Colonic mucosa (tissue), 4 donors: ENCODE measurements around the gene MAG. TPM values are rescaled to one million over a fixed set of nuclear protein-coding genes. Genes with fewer than 3 reads are reported as not detected.

Experiments
- DNase-seq: peaks from one replicate; pipeline ENCODE4 v3.0.0-alpha.2; 2020
- H3K27ac ChIP-seq: fragments of 200-600 bp; one replicate; pipeline ENCODE4 v1.8.0; 2021
- H3K27me3 ChIP-seq: fragments of 200-600 bp; one replicate; pipeline ENCODE4 v1.8.0; 2021
- H3K36me3 ChIP-seq: fragments of 200-600 bp; one replicate; pipeline ENCODE4 v1.8.0; 2021
- H3K4me1 ChIP-seq: fragments of 200-600 bp; one replicate; pipeline ENCODE4 v1.8.0; 2021; ENCODE audit warnings: mild to moderate bottlenecking
- H3K4me3 ChIP-seq: fragments of 200-600 bp; one replicate; pipeline ENCODE4 v1.8.0; 2021
- H3K9ac ChIP-seq, 2 donors: one replicate each; pipeline ENCODE4 v1.7.0; 2013; ENCODE audit warnings: control low read depth in 2 of 2, low read depth in 2 of 2, low read length in 2 of 2
- H3K9me3 ChIP-seq: fragments of 200-600 bp; one replicate; pipeline ENCODE4 v1.8.0; 2021
- intact Hi-C: fragments of 100-400 bp; cut with DNase I; formaldehyde crosslinking; loops from one replicate; pipeline ENCODE4 v1.14.1; 2022
- total RNA-seq, 2 donors: library from RNA; stranded (reverse); fragmentation: NEBNext Ultra II Directional in 1 of 2; extraction: Animal tissue kit (Norgen Biotek cat#: 25700) in 1 of 2; gene quantifications; one replicate each; pipeline ENCODE4 v1.2.1, GENCODE V29; 2021
- TF ChIP-seq, protein P1 (sequence below): fragments of 200-600 bp; IDR thresholded peaks from one replicate; pipeline ENCODE4 v1.8.0; 2022; ENCODE audit warnings: antibody characterized with exemption, mild to moderate bottlenecking
- donor health status: healthy.
- donor health status: DM: no; HTN: no; CAD: no.
- donor health status: DM: no; HTN: no; CAD: no.

MAG gene
- total RNA-seq, 2 donors from 2014 or later, result not detected

DNA sequence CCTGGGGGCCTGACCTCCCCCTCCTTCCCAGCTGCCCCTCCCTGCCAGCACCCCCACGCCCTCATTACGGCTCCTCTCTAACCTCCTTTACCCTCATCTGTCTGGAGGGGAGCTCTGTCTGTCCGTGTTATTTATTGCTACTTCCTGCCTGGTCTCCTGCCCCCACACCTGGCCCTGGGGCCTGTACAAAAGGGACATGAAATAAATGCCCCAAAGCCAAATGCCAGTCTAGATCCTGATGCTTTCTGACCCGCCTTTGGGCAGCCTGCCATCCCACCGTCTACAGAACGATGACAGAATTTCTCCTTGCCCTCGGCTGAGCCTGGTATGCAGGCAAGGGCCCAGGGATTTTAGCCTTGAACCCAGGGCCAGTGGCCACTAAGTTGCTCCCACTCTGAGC, 21.6 kb downstream of the MAG start:
- H3K27ac ChIP-seq, result no peak overlapping the region
- no peaks in the 10 kb centered on the region for H3K4me1 ChIP-seq
- no peaks in the 10 kb centered on the region for H3K36me3 ChIP-seq
- TF ChIP-seq, protein P1, sequence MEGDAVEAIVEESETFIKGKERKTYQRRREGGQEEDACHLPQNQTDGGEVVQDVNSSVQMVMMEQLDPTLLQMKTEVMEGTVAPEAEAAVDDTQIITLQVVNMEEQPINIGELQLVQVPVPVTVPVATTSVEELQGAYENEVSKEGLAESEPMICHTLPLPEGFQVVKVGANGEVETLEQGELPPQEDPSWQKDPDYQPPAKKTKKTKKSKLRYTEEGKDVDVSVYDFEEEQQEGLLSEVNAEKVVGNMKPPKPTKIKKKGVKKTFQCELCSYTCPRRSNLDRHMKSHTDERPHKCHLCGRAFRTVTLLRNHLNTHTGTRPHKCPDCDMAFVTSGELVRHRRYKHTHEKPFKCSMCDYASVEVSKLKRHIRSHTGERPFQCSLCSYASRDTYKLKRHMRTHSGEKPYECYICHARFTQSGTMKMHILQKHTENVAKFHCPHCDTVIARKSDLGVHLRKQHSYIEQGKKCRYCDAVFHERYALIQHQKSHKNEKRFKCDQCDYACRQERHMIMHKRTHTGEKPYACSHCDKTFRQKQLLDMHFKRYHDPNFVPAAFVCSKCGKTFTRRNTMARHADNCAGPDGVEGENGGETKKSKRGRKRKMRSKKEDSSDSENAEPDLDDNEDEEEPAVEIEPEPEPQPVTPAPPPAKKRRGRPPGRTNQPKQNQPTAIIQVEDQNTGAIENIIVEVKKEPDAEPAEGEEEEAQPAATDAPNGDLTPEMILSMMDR, result no peak
- no peak for DNase-seq
- H3K4me3 ChIP-seq, result no peak overlapping the region
- no peaks in the 10 kb centered on the region for H3K27me3 ChIP-seq
- intact Hi-C loops, result no loop called here
- H3K9me3 ChIP-seq, result no peaks in the 10 kb centered on the region
- H3K9ac ChIP-seq, result no peak overlapping the region

DNA sequence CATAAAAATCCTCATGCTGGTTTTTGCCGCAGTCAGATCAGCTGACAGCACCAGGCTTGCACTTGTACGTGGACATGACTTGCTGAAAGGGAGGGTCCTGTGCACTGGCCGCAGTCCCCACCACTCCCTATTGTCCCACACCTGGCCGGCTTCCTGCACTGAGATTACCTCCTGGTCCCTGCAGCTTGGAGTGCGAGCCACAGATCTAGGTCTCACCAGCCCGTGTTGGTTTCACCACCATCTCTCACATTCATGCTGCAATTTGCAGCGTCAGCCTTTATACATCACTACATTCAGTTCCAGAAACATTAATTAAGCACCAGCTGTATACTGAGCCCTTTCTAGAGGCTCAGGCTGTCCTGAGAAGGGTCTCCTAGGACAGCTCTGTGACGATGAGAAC, 22.1 kb downstream of the MAG start:
- intact Hi-C loops, result no loop called here
- no peaks in the 10 kb centered on the region for H3K9me3 ChIP-seq
- no peak overlapping the region for H3K9ac ChIP-seq
- TF ChIP-seq, protein P1, result no peak
- H3K27me3 ChIP-seq, result no peaks in the 10 kb centered on the region
- H3K36me3 ChIP-seq, result no peaks in the 10 kb centered on the region
- H3K4me3 ChIP-seq, result no peak overlapping the region
- no peak for DNase-seq
- no peak overlapping the region for H3K27ac ChIP-seq
- H3K4me1 ChIP-seq, result no peaks in the 10 kb centered on the region

DNA sequence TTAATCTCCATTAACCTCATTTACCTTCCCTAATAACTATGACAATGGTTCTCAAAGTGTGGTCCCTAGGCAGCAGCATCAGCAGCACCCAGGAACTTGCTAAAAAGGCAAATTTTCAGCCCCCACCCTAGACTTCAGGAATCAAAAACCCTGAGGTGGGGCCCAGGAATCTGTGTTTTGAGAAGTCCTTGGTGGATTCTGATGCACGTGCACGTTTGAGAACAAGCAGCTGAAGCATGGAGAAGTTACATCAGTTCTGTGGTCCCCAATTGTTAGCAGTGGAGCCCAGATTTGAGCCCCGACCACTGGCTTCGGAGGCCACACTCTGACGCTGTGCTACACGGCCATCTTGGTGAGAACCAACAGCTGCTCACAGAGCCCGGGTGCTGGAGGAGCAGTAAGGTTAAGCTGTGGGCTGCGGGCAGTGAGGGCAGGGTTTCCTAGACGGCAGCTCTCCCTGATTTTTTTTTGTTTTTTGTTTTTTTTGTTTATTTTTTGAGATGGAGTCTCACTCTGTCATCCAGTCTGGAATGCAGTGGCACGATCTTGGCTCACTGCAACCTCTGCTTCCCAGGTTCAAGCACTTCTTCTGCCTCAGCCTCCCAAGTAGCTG, 23.0 kb downstream of the MAG start:
- H3K36me3 ChIP-seq, result no peaks in the 10 kb centered on the region
- H3K4me1 ChIP-seq, result no peaks in the 10 kb centered on the region
- intact Hi-C loops, result no loop called here
- no peaks in the 10 kb centered on the region for H3K27me3 ChIP-seq
- no peak overlapping the region for H3K27ac ChIP-seq
- H3K9ac ChIP-seq, result no peak overlapping the region
- TF ChIP-seq, protein P1, result no peak
- no peak overlapping the region for H3K4me3 ChIP-seq
- DNase-seq, result no peak
- no peaks in the 10 kb centered on the region for H3K9me3 ChIP-seq

DNA sequence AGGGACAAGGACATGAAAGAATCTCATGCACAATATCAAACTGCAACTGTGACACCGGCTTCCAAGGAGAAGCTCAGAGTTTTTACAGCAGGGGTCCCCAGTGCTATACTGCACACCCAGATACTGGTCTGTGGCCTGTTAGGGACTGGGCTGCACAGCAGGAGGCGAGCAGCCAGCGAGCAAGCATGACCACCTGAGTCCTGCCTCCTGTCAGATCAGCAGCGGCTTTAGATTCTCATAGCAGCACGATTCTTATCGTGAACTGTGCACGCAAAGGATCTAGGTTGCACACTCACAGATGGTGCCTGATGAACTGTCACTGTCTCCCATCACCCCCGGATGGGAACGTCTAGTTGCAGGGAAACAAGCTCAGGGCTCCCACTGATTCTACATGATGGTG, 23.9 kb downstream of the MAG start:
- H3K4me3 ChIP-seq, result no peak overlapping the region
- TF ChIP-seq, protein P1, result no peak
- H3K36me3 ChIP-seq, result no peaks in the 10 kb centered on the region
- H3K27me3 ChIP-seq, result no peaks in the 10 kb centered on the region
- H3K27ac ChIP-seq, result no peak overlapping the region
- no peaks in the 10 kb centered on the region for H3K4me1 ChIP-seq
- DNase-seq, result no peak
- no peaks in the 10 kb centered on the region for H3K9me3 ChIP-seq
- H3K9ac ChIP-seq, result no peak overlapping the region
- intact Hi-C loops, result no loop called here

DNA sequence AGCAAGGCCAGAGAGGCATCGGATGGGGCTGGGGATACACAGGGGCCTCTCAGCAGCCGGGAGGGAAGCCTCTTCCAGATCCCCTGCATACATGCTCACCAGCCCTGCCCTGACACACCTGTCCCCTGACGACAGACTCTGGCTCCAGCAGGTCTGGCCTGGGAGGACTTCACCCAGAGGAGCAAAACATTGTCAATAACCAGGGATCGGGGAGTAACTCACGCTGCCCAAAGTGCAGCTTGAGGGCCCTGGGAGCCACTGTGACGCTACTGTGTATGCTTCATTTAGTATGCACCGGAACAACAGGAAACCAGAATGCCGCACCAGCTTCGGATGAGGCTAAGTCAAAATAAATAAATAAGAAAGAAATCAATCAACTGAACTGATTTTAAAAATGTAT, 24.6 kb downstream of the MAG start:
- Histone ChIP-seq H3K4me1 (no peaks in the 10 kb centered on the region), H3K9ac (no peak overlapping the region), H3K9me3 (no peaks in the 10 kb centered on the region), H3K36me3 (no peaks in the 10 kb centered on the region), H3K4me3 (no peak overlapping the region), H3K27ac (no peak overlapping the region), H3K27me3 (no peaks in the 10 kb centered on the region)
- DNase-seq, result no peak
- TF ChIP-seq, protein P1, result no peak
- intact Hi-C loops, result no loop called here
